Immature natural killer cell (primary cell): ENCODE results near the gene GRID1. TPM values are rescaled to one million over a fixed set of nuclear protein-coding genes. Genes with fewer than 3 reads are reported as not detected.

Experiments used
- DNase-seq, 3 donors: peaks; one replicate each; pipeline ENCODE4 v3.0.0; 2022; ENCODE audit warnings: mixed read lengths in 1 of 3
- H3K27ac Mint-ChIP-seq, 6 donors: one replicate each; pipeline ENCODE4 v1.8.0; 2020; ENCODE audit warnings: mixed read lengths in 6 of 6, mild to moderate bottlenecking in 5 of 6, inconsistent platforms in 4 of 6, moderate library complexity in 3 of 6
- H3K27me3 Mint-ChIP-seq, 3 donors: one replicate each; pipeline ENCODE4 v1.8.0; 2020 to 2021; ENCODE audit warnings: low read depth in 3 of 3, mild to moderate bottlenecking in 3 of 3, mixed read lengths in 3 of 3, moderate library complexity in 3 of 3, inconsistent platforms in 1 of 3
- H3K36me3 Mint-ChIP-seq, 3 donors: one replicate each; pipeline ENCODE4 v1.8.0; 2020; ENCODE audit warnings: mixed read lengths in 3 of 3, inconsistent platforms in 2 of 3, mild to moderate bottlenecking in 2 of 3
- H3K4me1 Mint-ChIP-seq, 2 donors: one replicate each; pipeline ENCODE4 v1.8.0; 2020; ENCODE audit warnings: inconsistent platforms in 2 of 2, mild to moderate bottlenecking in 2 of 2, mixed read lengths in 2 of 2, moderate library complexity in 1 of 2
- H3K4me3 Mint-ChIP-seq, 5 donors: one replicate each; pipeline ENCODE4 v1.8.0; 2020; ENCODE audit warnings: mild to moderate bottlenecking in 5 of 5, mixed read lengths in 5 of 5, inconsistent platforms in 3 of 5, moderate library complexity in 3 of 5
- H3K9me3 Mint-ChIP-seq, 6 donors: one replicate each; pipeline ENCODE4 v1.8.0; 2020; ENCODE audit warnings: mild to moderate bottlenecking in 6 of 6, mixed read lengths in 6 of 6, inconsistent platforms in 4 of 6, moderate library complexity in 3 of 6
- polyA plus RNA-seq, 3 donors: library from polyadenylated mRNA; unstranded; fragments of 300-500 nt; fragmentation: Illumina TruSeq; gene quantifications; one replicate each; pipeline ENCODE4 v1.2.3, GENCODE V29; 2021

GRID1 gene
- polyA plus RNA-seq, 3 donors from 2014 or later: not detected

DNA sequence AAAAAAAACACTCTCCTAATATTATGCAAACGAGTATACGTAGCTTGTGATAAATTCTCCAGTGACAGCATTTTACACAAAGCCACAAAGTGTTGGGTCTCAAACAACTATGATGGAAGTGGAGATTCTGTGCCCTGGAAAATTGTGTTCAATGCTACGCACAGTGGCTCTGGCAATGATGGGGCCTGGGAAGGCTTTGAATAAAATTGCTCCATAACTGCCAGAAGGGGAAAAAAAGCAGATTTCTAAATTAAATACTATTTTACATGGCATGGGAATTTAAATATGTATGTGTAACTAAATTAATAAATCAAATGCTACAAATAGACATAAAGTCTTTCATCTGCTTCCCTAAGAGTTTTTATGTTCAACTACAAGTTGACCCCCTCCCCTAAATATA, 306.7 kb downstream of the GRID1 start:
- Mint-ChIP-seq H3K4me1 (no peaks in the 10 kb centered on the region), H3K27me3 (peaks cover 2 to 9% (median 2%) of the 10 kb centered on the region in 3 donors), H3K9me3 (no peaks in the 10 kb centered on the region), H3K4me3 (no peak overlapping the region), H3K27ac (no peak overlapping the region), H3K36me3 (no peaks in the 10 kb centered on the region)
- no peak for DNase-seq

DNA sequence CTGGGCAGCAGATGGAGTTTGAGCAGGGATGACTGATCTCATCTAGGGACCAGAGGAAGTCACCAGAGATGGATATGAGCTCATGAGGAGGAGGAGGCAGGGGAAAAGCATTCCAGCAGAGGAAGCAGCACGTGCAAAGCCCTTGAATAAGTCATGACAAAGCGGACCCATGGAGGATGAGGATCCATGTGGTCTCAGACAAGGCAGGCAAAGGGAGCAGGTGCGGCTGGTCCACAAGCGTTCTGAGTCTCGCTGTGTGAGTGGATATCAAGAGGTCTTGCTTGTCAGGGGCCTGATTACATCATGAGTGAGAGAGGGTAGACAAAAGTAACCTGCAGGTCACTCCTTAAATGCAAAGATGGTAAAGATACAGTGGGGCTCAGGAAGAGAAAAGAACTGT, 307.6 kb downstream of the GRID1 start:
- H3K4me3 Mint-ChIP-seq: no peak overlapping the region
- DNase-seq: no peak
- no peaks in the 10 kb centered on the region for H3K9me3 Mint-ChIP-seq
- no peaks in the 10 kb centered on the region for H3K4me1 Mint-ChIP-seq
- H3K27me3 Mint-ChIP-seq: peaks cover 2 to 10% (median 2%) of the 10 kb centered on the region in 3 donors
- H3K36me3 Mint-ChIP-seq: no peaks in the 10 kb centered on the region
- no peak overlapping the region for H3K27ac Mint-ChIP-seq

DNA sequence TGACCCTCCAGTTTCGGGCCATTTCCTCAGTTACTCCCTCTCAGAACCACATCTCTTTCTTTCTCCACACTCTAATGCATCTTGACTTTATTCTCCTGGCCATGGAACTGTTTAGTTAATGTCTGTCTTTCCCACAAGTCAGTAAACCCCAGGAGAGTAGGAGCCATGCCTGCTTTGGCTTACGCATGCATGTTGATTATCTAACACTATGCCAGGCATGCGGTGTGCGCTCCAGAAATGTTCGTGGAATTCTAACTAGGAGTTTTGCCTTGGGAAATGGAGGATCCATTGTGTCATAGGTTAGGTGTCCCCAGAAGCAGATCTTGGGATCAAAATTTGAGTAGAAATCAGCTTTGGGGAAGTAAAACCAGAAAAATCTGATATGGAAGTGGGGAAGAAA, 308.9 kb downstream of the GRID1 start:
- Mint-ChIP-seq H3K4me1 (no peaks in the 10 kb centered on the region), H3K4me3 (no peak overlapping the region), H3K36me3 (no peaks in the 10 kb centered on the region), H3K27me3 (peaks cover 2 to 10% (median 2%) of the 10 kb centered on the region in 3 donors), H3K27ac (no peak overlapping the region), H3K9me3 (no peaks in the 10 kb centered on the region)
- DNase-seq: no peak

DNA sequence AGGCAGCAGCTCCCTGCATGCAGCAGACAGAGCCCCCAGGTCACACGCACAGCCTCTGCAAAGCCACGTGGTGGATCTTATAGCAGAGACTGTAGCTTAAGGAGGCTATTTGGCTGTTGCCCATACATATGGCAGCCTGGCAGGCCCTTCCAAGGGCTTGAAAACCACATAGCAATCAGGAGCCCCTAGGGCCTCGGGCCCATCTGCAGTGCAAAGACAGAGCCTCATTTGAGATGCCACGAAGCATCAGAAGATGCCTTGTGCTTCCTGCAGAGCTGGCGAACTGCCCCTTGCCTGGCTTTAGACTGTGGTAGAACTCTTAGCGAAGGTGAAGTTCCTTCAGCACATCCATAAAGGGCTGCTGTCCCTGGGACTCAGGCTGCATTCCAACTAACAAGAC, 309.9 kb downstream of the GRID1 start:
- no peaks in the 10 kb centered on the region for H3K9me3 Mint-ChIP-seq

DNA sequence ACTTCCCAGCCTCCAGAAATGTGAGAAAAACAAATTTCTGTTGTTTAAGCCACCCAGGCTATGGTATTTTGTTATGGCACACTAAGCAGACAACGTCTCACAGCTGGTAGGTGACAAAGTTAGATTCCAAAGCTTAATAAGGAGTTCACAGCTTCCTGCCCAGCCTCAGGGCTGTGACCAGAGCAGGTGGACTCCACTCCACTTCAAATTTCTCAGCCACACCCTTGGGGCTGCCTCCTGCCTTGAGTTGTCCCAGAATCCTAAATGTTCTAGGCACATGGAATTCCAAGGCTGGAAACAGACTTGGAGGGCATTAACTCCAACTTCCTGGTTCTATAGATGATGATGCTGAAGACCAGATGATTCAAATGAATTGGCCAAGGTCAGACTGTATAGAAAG, 310.7 kb downstream of the GRID1 start:
- Mint-ChIP-seq H3K4me3 (no peak overlapping the region), H3K27ac (no peak overlapping the region), H3K36me3 (no peaks in the 10 kb centered on the region)

More for the DNA sequence above, 309.9 kb downstream of the GRID1 start:
- peaks cover 2 to 3% (median 2%) of the 10 kb centered on the region in 3 donors for H3K27me3 Mint-ChIP-seq
- no peak overlapping the region for H3K27ac Mint-ChIP-seq
- no peak overlapping the region for H3K4me3 Mint-ChIP-seq
- H3K4me1 Mint-ChIP-seq: no peaks in the 10 kb centered on the region
- DNase-seq: no peak
- H3K36me3 Mint-ChIP-seq: no peaks in the 10 kb centered on the region

DNA sequence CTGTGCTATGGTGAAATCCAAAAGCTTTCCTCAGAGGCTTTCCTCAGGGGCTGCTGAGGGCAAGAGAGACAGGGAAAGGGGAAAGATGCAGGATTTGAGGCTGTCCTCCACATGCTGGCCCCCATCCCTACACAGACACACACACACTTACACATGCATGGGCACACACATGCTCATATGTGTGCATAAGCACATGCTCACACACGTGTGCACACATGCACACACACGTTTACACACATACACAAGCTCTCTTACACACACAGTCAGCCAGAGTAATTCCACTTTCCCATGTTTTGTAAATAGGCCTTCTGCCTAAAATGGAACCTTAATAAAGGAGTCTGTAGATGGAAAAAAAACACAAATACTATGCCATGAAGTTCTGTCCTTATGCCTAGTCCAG, 312.9 kb downstream of the GRID1 start:
- H3K4me1 Mint-ChIP-seq: no peaks in the 10 kb centered on the region
- H3K27ac Mint-ChIP-seq: no peak overlapping the region
- DNase-seq: no peak
- no peaks in the 10 kb centered on the region for H3K36me3 Mint-ChIP-seq
- no peak overlapping the region for H3K4me3 Mint-ChIP-seq
- peaks cover 2 to 5% (median 2%) of the 10 kb centered on the region in 3 donors for H3K27me3 Mint-ChIP-seq
- H3K9me3 Mint-ChIP-seq: no peaks in the 10 kb centered on the region

More for the DNA sequence above, 310.7 kb downstream of the GRID1 start:
- H3K27me3 Mint-ChIP-seq: peaks cover 2% of the 10 kb centered on the region in 3 donors
- no peaks in the 10 kb centered on the region for H3K9me3 Mint-ChIP-seq
- no peak for DNase-seq
- H3K4me1 Mint-ChIP-seq: no peaks in the 10 kb centered on the region

DNA sequence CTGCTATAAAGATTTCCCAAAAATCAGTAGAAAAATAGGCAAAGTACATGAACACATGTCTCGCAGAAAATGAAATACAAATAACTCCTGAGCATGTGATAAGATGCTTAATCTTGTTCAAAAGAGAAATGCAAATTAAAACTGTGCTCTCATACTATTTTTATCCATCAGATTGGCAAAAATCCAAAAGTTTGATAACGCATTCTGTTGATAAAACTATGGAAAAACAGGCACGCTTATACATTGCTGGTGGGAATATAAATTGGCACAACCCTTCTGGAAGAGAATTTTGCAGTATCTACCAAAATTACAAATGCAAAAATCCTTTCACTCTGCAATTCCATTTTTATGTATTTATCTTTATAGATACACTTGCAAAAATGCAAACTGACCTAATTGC, 315.0 kb downstream of the GRID1 start:
- H3K9me3 Mint-ChIP-seq: peaks cover 0 to 2% (median 0%) of the 10 kb centered on the region in 6 donors
- no peaks in the 10 kb centered on the region for H3K4me1 Mint-ChIP-seq
- H3K4me3 Mint-ChIP-seq: no peak overlapping the region
- no peaks in the 10 kb centered on the region for H3K36me3 Mint-ChIP-seq
- no peak overlapping the region for H3K27ac Mint-ChIP-seq
- no peak for DNase-seq
- H3K27me3 Mint-ChIP-seq: peaks cover 0 to 6% (median 3%) of the 10 kb centered on the region in 3 donors

DNA sequence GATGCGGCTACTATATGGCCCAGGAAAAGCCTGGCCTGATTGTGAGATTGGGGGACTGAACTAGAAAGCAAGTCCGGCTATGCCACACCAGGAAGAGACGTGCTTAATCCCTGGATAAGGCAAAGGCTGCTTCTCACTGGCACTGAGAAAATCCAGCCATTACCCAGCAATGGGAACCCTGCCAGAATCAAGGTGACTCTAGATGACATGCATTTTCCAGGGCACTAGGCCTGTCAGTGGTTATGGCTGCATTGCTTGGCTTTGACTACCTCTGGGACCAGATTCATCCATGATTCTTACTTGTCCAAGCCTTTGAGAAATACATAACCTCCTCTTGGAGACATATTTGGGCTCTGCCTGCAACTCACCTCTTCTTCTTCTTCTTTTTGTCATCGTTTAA, 317.2 kb downstream of the GRID1 start:
- Mint-ChIP-seq H3K27me3 (peaks cover 3 to 4% (median 3%) of the 10 kb centered on the region in 3 donors), H3K4me3 (no peak overlapping the region), H3K36me3 (no peaks in the 10 kb centered on the region), H3K4me1 (no peaks in the 10 kb centered on the region), H3K27ac (no peak overlapping the region), H3K9me3 (peaks cover 0 to 2% (median 0%) of the 10 kb centered on the region in 6 donors)
- DNase-seq: no peak

DNA sequence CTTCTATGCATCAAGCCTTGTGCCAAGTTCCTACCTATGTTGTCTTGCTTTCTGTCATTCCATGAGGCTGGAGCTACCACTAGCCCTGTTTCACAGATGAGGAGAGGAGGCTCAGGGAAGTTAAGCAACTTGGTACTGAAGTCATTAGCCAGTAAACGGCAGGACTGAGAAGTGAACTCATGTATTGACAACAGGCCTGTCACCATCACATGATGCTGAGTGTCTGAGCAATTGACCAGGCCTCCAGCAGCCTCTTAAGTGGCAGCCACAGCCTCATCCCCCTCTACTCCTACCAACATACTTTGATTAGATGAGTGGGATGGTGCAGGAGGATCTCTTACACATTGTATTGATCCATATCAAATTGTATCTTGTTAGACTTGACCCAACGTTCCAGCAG, 317.6 kb downstream of the GRID1 start:
- Mint-ChIP-seq H3K36me3 (no peaks in the 10 kb centered on the region), H3K27ac (no peak overlapping the region), H3K9me3 (peaks cover 0 to 2% (median 0%) of the 10 kb centered on the region in 6 donors), H3K4me1 (no peaks in the 10 kb centered on the region), H3K4me3 (no peak overlapping the region), H3K27me3 (peaks cover 3 to 4% (median 3%) of the 10 kb centered on the region in 3 donors)
- no peak for DNase-seq

DNA sequence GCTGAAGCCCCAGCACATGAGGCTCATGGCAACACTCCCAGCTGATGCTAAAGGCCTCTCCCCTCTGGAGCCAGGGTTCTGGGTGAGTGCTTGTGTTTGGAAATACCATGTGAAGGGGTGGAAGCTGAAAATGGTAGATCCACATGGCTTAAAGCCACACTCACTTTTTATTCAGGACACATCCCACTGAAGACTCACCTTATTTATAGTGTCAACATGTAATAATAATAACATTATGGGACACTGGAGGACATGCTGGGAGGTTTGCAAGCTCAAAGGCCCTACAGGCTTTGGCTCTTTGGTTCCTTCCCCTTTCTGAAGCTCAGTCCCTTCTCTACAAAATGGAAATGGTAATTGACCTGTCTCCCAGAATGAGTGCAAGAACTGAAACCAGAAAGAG, 318.0 kb downstream of the GRID1 start:
- peaks cover 0 to 2% (median 0%) of the 10 kb centered on the region in 6 donors for H3K9me3 Mint-ChIP-seq
- DNase-seq: no peak
- no peak overlapping the region for H3K4me3 Mint-ChIP-seq
- no peaks in the 10 kb centered on the region for H3K36me3 Mint-ChIP-seq
- no peaks in the 10 kb centered on the region for H3K4me1 Mint-ChIP-seq
- H3K27ac Mint-ChIP-seq: no peak overlapping the region
- peaks cover 3 to 4% (median 3%) of the 10 kb centered on the region in 3 donors for H3K27me3 Mint-ChIP-seq

DNA sequence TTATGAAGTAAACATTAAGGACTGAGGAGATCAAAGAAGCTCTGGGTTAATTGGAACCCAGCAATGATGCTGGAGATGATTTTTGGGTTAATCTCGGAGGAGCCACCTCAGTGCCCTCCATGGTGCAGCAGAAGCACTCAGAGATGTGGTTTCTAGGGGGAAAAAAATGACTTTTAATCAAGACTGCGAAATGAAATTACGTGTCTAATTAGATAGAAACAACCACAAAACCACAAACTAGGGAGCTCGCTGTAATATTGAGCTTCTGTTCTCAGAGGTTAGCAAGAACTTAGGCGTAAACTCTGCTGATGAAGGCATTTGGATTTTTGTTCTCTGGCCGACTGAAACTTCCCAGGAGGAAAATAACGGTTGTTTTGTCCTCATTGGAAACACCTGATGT, 319.0 kb downstream of the GRID1 start:
- no peak overlapping the region for H3K4me3 Mint-ChIP-seq

DNA sequence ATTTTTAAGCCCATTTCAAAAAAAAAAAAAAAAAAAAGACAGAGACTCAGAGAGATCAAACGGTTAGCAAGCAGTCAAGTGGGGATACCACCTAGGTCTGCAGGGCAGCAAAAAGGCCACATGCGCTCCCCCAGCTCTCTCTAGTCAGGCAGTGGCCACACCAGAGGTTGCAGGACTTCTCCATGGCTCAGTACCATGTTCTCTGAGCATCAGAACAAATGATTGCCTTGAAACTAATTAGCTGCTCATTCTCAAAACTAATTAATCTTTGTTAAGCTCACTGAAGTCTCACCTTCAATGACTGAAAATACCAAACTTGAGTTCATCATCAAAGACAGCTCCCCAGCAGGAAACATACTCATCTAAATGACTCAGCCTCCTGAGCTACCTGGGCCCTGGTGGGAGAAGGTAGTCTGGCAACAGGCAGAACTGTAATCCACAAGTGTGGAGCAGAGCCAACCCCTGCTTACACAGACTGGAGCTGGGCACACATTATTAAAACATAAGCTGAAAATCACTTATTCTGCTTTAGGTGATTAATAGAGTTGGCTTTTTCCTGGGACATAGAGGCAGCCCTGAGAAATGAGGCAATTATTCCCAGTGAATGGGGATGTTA, 319.6 kb downstream of the GRID1 start:
- Mint-ChIP-seq H3K27ac (no peak overlapping the region), H3K27me3 (peaks cover 3 to 6% (median 4%) of the 10 kb centered on the region in 3 donors), H3K4me1 (no peaks in the 10 kb centered on the region), H3K4me3 (no peak overlapping the region), H3K9me3 (peaks cover 0 to 2% (median 0%) of the 10 kb centered on the region in 6 donors), H3K36me3 (no peaks in the 10 kb centered on the region)
- no peak for DNase-seq

More for the DNA sequence above, 319.0 kb downstream of the GRID1 start:
- DNase-seq: no peak
- H3K27ac Mint-ChIP-seq: no peak overlapping the region
- H3K9me3 Mint-ChIP-seq: peaks cover 0 to 2% (median 0%) of the 10 kb centered on the region in 6 donors
- H3K27me3 Mint-ChIP-seq: peaks cover 3 to 6% (median 4%) of the 10 kb centered on the region in 3 donors
- no peaks in the 10 kb centered on the region for H3K4me1 Mint-ChIP-seq
- H3K36me3 Mint-ChIP-seq: no peaks in the 10 kb centered on the region

DNA sequence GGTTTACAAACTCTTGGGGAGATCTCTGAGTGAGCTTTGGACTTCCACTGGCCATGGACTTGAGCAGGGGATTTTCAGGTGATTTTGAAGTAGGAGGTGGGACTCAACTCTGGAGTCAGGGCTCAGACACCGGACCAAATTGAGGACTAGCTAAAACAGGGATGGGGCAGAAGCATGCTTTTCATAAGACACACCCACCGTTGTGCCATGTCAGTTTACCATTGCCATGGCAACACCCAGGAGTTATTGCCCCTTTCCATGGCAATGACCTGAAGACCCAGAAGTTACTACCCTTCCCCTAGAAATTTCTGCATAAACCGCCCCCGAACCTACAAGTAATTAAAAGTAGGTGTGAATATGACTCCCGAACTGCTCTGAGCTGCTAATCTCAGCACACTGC, 320.7 kb downstream of the GRID1 start:
- H3K4me1 Mint-ChIP-seq: no peaks in the 10 kb centered on the region
- no peak overlapping the region for H3K27ac Mint-ChIP-seq
- no peak overlapping the region for H3K4me3 Mint-ChIP-seq
- no peak for DNase-seq
- H3K36me3 Mint-ChIP-seq: no peaks in the 10 kb centered on the region
- H3K9me3 Mint-ChIP-seq: peaks cover 0 to 2% (median 0%) of the 10 kb centered on the region in 6 donors
- peaks cover 3 to 6% (median 4%) of the 10 kb centered on the region in 3 donors for H3K27me3 Mint-ChIP-seq

DNA sequence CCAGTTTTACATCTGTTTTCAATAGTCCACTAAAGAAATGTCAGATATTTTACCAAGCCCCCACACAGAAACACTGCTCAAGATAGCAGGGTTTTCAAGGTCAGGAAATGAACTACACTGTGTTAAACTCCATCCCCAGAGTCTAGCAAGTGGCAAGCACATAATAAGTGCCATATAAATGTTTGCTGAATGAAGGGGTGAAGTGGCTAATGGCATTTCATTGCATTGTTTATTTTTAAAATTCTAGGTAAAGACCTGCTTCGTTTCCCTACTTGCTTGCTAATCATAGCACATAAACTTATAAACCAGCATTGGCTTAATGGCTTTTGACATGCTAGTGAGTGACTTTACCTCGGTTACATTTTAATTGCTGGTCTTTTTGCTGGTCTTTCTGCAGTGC, 322.6 kb downstream of the GRID1 start:
- Mint-ChIP-seq H3K27me3 (peaks cover 3 to 4% (median 3%) of the 10 kb centered on the region in 3 donors), H3K36me3 (no peaks in the 10 kb centered on the region), H3K9me3 (peaks cover 0 to 2% (median 0%) of the 10 kb centered on the region in 6 donors), H3K27ac (no peak overlapping the region), H3K4me3 (no peak overlapping the region), H3K4me1 (no peaks in the 10 kb centered on the region)
- DNase-seq: no peak

DNA sequence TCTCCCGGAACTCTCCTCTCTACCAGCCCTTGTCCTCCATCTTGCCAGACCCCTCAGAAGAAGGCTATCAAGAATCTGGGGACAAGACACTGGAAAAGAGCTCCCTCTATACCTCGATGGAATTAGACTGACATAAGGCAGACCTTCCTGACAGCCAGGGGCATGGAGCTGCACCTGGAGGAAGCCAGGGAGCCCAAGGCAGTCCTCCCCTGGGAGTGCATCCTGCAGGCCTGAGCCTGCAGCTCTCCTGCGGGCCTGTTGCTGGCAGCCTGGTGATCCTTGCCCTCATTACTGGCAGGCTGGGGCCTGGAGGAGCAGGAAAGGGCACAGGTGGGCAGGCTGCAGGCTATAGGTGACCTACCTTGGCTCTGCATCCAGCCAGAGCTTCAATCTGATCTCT, 323.4 kb downstream of the GRID1 start:
- no peak for DNase-seq
- Mint-ChIP-seq H3K4me3 (no peak overlapping the region), H3K9me3 (peaks cover 0 to 5% (median 0%) of the 10 kb centered on the region in 6 donors), H3K27me3 (peaks cover 3 to 4% (median 3%) of the 10 kb centered on the region in 3 donors), H3K36me3 (no peaks in the 10 kb centered on the region), H3K27ac (no peak overlapping the region), H3K4me1 (no peaks in the 10 kb centered on the region)
